Bone marrow (tissue), 2 donors: ENCODE data around the gene PCSK6.

Source experiments
- DNase-seq, 2 donors: peaks; one replicate each; lab custom pipeline; 2025; lab: John Stamatoyannopoulos, UW

PCSK6 gene

GRCh38 chr15:101499863-101500713 lies 10.6 kb upstream of the PCSK6 start:
- DNase-seq, result peak; percentile 23 to 93

GRCh38 chr15:101498717-101499480 lies 9.4 kb upstream of the PCSK6 start:
- DNase-seq, result no peak

- no peak for DNase-seq
These were observed 8.7 kb upstream of the PCSK6 start for GRCh38 chr15:101498076-101498716.

GRCh38 chr15:101497484-101498034 lies 8.1 kb upstream of the PCSK6 start:
- DNase-seq, result no peak

- DNase-seq, result no peak
These were observed 7.5 kb upstream of the PCSK6 start for GRCh38 chr15:101497017-101497416.

GRCh38 chr15:101496198-101496986 lies 6.9 kb upstream of the PCSK6 start:
- DNase-seq, result no peak

GRCh38 chr15:101495334-101496197 lies 6.1 kb upstream of the PCSK6 start:
- DNase-seq, result no peak

- no peak for DNase-seq
These were observed 4.8 kb upstream of the PCSK6 start for GRCh38 chr15:101494251-101494796.

GRCh38 chr15:101492766-101493692 lies 3.5 kb upstream of the PCSK6 start:
- DNase-seq, result no peak

GRCh38 chr15:101491734-101492640 lies 2.5 kb upstream of the PCSK6 start:
- DNase-seq, result no peak

GRCh38 chr15:101490922-101491733 lies 1.6 kb upstream of the PCSK6 start:
- DNase-seq, result no peak

- DNase-seq, result no peak
These were observed 943 bp upstream of the PCSK6 start for GRCh38 chr15:101490408-101490891.

GRCh38 chr15:101489237-101489598 lies 289 bp downstream of the PCSK6 start:
- DNase-seq, result no peak

GRCh38 chr15:101488300-101489164 lies 975 bp downstream of the PCSK6 start:
- DNase-seq, result no peak

- DNase-seq, result no peak
These were observed 2.6 kb downstream of the PCSK6 start for GRCh38 chr15:101486696-101487459.
